Measurements from ENCODE around the gene KDF1.

Gene KDF1

GRCh38 chr1:26959722-26960624 lies at the start of gene KDF1:
TSS of gene KDF1 (minus strand) at chr1:26960468. CDS start at chr1:26952380, 8,088 bp downstream.
- peak; percentile 59 for DNase-seq (ENCODE audit: low spot score)

GRCh38 chr1:27009601-27010197 lies 49.4 kb upstream of the KDF1 start:
- no peak for DNase-seq (ENCODE audit: low spot score)

DNA sequence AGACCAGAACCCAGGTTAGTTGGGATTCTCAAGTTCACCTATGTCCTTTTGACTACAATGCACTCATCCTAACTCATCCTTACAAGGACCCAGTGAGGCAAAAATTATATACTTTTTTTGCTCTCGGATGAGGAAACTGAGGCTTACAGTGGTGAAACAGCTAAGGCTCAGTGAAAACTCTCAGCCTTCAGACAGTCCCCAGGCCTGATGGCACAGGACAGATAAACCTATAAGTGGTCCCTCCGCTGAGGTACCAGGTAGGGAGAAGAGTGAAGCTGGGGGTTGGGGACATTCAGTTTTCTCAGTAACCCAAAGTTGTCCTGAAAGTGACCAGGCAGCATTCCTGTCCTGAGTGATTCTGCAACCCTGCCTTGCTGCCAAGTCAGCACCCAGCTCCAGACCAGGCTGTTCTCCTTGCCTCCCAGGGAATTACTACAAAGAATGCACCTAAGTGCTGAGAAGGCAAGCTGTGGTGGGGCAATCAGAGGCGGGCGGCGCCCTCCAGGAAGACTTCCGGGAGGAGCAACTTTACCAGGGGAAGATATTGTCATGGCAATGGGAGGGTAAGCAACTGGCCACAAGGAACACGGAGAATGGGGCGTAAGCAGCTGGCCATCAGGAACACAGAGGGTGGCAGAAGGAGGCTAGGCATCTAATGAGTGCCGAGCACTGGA lies 47.8 kb upstream of the KDF1 start:
- DNase-seq (ENCODE audit: low spot score), result no peak

DNA sequence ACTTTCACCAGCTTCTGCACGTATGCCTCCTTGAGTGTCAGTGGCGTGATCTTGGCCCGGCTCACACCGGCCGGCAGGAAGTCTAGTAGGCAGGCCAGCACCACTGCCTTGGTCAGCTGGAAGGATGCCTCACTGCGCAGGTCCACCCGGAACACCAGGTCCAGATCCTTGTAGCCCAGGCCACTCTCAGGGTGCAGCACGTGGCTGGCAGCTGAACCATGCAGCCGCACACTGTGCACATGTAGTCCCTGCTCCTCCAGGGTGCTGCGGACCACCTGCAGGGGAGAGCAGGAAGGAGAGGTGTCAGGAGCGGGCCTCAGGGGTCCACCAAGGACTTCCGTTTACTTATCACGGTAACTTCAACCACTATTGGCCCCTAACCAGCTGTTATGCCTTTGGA lies 46.4 kb upstream of the KDF1 start:
- no peak for DNase-seq (ENCODE audit: low spot score)

- DNase-seq (ENCODE audit: low spot score), result no peak
Measured at GRCh38 chr1:27005648-27006496, 45.6 kb upstream of the KDF1 start.

DNA sequence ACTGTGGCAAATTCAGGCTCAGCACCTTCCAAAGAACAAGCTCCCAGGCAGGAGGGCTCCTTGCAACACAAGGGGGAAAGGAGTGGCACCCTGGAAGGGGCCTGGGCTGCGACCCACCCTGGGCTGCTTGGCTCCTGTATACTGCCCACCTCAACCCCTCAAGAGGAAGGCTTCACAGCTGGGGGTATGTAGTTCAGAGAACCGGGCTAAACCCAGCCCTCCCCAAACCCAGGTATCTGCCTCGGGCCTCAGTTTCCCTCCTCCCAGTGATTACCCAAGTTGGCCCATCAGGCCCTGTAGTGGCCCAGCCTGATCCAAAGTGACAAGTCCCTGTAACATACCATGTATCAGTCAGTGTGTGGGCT lies 44.9 kb upstream of the KDF1 start:
- DNase-seq (ENCODE audit: low spot score), result no peak

- DNase-seq (ENCODE audit: low spot score), result no peak
Measured at GRCh38 chr1:27004471-27005165, 44.4 kb upstream of the KDF1 start.

- DNase-seq (ENCODE audit: low spot score), result no peak
Measured at GRCh38 chr1:27003745-27004470, 43.6 kb upstream of the KDF1 start.

GRCh38 chr1:27001570-27002360 lies 41.5 kb upstream of the KDF1 start:
- DNase-seq (ENCODE audit: low spot score), result peak; percentile 26

DNA sequence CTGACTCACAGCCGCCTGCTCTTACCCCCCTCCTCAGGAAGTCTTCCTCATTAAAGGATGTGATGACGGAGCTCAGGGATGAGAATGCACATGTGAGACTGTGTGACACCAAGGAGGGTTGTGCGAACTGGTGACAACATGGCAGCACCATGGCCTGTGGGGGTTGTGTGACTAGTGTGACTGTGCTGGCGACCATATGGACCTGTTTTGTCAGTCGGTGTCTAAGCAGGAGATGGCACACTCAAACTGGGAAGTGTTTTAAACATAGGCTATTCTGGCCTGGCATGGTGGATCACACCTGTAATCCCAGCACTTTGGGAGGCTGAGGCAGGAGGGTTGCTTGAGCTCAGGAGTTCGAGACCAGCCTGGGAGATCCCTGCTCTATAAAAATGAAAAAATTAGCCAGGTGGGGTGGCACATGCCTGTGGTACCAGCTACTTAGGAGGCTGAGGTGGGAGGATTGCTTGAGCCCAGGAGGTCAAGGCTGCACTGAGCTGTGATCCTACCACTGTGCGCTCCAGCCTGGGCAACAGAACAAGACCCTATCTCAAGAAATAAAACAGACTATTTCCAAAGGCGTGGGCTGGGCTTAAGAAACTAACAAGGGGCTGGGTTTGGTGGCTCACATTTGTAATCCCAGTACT lies 40.7 kb upstream of the KDF1 start:
- DNase-seq (ENCODE audit: low spot score), result no peak

DNA sequence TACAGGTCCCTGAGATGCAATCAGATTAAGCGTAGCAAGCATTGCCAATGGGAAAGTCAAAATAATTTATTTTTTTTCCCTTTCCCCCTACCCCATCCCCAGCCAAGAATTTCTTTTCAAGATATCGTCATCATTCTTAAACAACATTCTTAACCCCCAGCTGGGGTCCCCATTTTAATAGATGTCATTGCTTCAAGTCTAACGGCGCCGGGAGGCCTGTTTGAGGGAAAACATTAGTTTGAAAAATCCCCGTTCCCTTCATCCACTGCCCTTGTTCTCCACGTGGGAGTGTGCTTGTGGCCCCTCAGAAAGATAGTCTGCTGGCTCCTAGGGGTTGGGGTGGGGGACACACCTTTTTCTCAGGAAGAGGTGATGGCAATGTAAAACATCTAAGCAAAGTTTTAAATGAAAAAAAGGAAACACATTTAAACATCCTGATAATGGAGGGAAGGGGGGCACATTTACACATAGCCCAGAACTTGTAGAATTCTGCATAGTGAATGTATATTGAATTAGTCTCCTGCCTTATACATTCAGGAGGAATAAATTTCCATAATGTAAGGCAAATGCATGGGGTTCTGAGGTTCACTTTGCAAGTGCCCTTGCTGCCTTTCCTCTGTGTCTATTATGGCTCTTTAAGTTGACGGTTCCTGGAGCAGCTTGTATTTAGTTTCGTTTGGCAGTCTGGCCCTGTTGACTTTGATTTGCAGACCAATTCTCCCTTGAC lies 40.0 kb upstream of the KDF1 start:
- DNase-seq (ENCODE audit: low spot score), result no peak

GRCh38 chr1:26999440-26999987 lies 39.2 kb upstream of the KDF1 start:
- no peak for DNase-seq (ENCODE audit: low spot score)

DNA sequence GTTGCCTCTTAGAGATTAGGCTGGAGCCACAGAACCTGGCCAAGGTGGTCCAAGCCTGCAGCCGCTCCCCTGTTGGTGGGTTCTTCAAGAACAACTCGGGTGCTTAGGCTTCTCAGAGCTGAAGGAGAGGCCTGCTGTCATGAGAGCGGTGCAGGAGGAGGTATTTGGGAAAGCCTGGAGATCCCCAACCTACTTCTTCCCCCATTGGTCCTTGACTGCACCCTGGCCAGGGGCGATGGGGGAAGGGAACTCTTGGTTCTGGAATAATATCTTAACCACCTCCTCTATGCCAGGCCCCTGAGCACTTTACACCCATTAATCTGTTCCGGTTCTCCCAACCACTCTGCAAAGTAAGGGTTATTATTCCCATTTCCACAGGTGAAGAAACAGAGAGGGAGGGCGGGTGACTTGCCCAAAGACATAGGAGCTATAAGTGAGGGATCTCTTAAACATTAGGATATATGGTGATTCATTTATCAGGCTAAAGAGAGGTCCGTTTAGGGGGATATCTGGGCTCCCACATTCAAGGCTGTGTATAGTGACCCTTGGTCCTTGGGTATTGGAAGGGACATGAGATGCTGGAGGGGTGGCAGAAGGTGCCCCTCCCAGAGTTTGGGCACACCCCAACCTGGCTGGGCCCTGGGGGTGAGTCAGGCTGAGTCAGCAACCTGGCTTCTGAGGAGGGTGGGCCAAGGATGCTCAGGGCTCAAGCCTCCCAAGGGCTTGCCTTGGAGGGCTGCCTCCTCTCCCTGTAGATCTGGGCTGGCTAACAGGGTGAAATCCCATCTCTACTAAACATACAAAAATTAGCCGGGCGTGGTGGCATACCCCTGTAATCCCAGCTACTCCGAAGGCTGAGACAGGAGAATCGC lies 38.4 kb upstream of the KDF1 start:
- DNase-seq (ENCODE audit: low spot score), result no peak

- no peak for DNase-seq (ENCODE audit: low spot score)
Measured at GRCh38 chr1:26996665-26997064, 36.4 kb upstream of the KDF1 start.

DNA sequence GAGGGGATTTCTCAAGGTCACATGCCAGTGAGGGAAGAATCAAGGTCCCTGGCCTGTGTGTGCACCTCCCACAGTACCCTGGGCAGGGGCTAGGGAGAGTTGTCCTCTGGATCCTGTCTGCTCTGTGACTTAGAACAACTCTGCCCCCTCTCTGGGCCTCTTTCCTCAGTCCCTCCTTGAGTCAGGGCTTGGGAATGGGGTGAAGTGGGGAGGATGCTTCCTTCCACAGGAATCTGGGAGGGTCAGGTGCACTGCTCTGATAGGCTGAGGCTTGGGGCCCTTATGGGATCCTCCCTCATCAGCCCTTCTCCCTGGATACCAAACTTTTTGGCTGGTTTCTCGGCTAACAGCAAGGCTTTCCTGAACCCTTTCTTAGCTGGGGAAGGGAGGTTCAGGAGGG lies 35.8 kb upstream of the KDF1 start:
- DNase-seq (ENCODE audit: low spot score), result no peak

- DNase-seq (ENCODE audit: low spot score), result no peak
Measured at GRCh38 chr1:26994787-26995517, 34.7 kb upstream of the KDF1 start.
